ENCODE measurements around the gene KCNJ10.
A peak's percentile ranks its signal among the peaks of the same experiment; 100 is the strongest.

Gene KCNJ10

GRCh38 chr1:160083968-160084770 lies 14.2 kb upstream of the KCNJ10 start:
- DNase-seq (ENCODE audit: low spot score) = no peak

DNA sequence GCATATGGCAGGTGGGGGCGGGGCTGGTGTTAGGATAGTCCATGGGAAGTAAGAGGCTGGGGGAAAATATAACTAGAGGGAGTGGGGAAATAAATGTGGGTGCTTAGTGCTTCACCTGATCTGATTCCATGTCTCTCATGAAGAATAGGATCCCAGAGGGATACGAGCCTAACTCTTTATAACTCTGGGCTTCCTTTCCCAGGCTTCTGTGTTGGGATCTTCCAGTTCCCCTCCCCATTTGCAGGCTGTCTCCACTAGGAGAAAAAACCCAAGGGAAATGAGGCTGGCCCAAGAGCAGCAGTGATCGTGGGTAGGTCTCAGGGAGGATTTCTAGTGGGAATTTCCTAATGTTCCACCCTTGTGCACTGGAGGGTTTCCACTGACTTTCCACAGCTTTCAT lies 13.0 kb upstream of the KCNJ10 start:
- DNase-seq (ENCODE audit: low spot score) = no peak

GRCh38 chr1:160082487-160082886 lies 12.5 kb upstream of the KCNJ10 start:
- DNase-seq (ENCODE audit: low spot score) = no peak

DNA sequence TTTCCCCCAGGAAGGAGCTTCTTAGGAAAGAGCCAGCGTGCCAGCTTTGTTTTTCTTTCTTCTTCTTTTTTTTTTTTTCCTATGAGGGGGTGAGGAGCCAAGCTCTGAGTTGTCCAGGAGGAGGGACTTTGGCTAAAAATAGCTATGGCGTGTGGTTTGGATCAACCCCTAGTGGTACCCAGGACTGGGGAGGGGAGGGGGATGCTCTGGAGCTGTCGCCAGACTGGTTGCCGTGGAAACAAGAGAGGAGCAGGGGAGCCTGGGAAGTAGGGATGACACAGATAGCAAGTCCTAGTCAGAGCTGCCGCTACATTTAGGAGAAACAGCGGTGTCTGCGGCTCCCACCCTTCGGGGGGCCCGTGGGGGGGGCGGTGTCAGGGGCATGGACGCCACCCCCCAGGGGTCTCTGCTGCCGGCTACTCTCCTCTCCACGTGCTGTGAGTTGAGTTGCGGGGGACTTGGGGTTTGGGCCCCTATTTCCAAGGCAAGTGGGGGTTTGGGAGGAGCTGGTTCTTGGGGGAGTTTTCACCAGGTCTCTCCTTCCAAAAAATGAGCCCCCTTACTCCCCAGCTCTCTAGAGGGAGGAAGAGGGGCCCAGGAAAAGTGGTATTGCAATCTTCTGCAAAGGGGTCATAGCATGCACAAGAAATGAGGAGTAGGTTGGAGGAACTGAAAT lies 11.4 kb upstream of the KCNJ10 start, which contains the start of gene KCNJ9:
Gene KCNJ9 (plus strand): TSS at position 278 of the 676 bp plus-strand sequence. CDS start 2,493 bp downstream, outside the sequence.
- no peak for DNase-seq (ENCODE audit: low spot score)

DNA sequence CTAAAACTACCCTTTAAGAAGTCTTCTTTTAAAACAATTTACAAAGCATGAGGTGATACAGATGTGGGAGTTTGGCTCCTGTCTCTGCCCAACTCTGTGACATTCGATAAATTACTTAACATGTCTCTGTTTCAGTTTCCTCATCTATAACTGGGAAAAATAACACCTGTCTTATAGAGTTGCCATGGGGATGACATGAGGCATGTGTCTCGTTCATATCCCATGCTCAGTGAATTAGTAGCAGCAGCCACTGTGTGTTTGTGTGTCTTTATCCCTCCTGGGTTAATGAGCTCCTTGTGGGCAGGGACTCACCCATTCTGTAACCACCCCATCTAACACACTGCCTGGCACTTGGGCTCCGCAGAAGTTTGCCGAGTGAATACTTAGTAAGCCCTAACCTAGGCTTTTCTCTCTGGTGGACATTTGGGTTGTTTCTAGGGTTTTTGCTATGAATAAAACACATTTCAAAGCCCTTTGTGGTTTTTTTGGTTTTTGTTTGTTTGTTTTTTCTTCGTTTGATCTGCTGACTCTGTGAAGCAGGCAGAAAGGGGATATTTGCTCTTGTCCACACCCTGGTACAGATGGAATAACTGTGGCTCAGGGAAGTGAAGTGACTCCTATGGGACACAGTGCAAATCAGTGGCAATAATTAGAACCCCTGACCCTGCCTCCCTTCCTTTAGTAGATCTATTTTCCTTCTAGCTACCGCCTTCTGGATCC lies 10.6 kb upstream of the KCNJ10 start:
- peak; percentile 2 for DNase-seq (ENCODE audit: low spot score)

DNA sequence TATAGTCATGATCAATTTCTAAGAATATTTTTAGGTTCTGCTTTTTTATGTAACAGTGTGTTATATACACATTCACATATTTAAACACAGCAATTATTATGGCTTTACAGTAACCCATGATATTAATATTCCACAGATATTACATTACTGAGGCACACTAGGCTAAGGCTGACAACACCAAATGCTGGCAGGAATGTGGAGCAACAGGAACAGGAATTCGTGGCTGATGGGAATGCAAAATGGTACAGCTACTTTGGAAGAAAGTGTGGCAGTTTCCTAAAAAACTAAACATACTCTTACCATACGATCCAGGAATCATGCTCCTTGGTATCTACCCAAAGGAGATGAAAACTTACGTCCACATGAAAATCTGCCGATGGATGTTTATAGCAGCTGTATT lies 9.5 kb upstream of the KCNJ10 start:
- DNase-seq (ENCODE audit: low spot score) = no peak

GRCh38 chr1:160078512-160079195 lies 8.7 kb upstream of the KCNJ10 start:
- DNase-seq (ENCODE audit: low spot score) = peak; percentile 17

- no peak for DNase-seq (ENCODE audit: low spot score)
Observed at GRCh38 chr1:160077486-160077885, 7.5 kb upstream of the KCNJ10 start.

DNA sequence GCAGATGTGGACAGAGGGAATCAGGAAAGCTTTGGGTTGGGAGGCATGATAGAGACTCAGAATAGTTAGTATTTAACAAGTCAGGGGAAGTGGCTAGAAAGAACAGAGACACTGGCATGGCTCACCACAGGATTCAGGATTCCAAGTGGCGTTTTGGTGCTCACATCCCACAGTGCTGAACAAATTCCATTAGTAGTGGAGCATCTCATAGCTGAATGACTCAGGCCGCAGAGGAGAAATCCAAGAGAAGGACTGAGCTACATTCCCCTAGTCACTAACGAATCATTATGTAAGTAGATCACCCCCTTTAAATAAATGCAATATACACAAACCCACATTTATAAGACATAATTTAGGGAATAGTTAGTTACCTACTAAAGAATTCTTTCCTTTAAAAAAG lies 6.3 kb upstream of the KCNJ10 start:
- no peak for DNase-seq (ENCODE audit: low spot score)

GRCh38 chr1:160075836-160076235 lies 5.9 kb upstream of the KCNJ10 start:
- no peak for DNase-seq (ENCODE audit: low spot score)

DNA sequence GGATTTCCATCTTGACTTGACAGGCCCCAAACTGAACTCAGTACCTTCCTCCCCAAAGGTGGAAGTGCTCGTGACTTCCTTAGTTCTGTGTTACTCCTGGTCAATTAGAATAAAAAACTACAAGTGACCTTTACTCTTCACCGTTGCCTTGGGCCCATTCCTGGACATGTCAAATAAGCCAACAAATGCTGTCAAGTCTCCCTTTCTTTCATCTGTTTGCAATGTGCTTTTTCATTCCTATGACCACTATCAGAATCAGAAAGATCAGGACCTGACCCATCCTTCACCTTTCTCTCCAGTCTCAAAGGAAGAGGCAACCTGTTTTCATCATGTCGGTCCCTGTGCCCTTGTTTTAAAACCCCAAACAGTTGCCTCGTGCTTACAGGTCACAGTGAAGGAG lies 4.9 kb upstream of the KCNJ10 start:
- no peak for DNase-seq (ENCODE audit: low spot score)

- DNase-seq (ENCODE audit: low spot score) = no peak
Observed at GRCh38 chr1:160071289-160071688, 1.3 kb upstream of the KCNJ10 start.

DNA sequence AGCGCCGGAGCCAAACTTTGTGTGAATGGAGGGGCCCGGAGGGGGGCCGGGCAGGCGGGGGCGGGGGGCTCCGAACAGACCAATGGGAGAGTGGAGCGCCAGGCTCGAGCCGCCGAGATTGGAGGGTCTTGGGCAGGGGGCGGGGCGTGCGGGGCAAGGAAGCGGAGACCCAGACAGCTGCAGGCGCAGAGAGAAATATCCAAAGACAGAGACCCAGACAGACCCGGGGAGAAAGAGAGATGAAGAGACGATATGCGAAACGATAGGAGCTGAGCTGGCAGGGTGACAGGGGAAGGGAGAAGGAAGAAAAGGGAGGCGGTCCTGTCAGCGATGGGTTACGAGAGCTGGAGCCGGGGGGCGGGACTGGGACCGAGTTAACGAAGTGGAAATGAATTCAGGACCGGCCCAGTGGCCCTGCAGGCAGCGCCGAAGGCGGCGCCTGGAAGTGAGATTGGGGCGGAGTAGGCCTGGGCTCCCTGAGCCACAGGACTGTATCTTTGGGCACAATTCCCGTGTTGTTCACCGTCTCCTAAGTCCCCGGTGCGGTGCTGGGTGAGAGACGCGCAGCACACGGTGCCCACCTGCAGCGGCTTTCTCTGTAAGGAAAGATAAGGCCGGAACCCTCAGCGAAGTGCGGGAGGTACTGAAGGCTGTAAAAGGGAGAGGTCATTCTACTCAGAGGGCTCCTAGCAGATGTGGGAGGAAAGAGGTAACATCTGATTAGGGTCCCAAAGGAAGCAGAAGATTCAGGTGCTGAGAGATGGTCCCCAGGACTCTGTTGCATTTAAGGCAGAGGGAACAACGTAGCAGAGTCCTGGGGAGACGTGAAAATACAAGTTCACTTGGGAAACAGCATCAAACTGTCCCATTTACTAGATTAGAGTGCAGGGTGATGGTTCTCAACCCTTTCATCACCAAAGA lies 543 bp upstream of the KCNJ10 start:
- no peak for DNase-seq (ENCODE audit: low spot score)

GRCh38 chr1:160068225-160068624 lies 1.7 kb downstream of the KCNJ10 start:
- DNase-seq (ENCODE audit: low spot score) = no peak

- no peak for DNase-seq (ENCODE audit: low spot score)
Observed at GRCh38 chr1:160066829-160067745, 2.9 kb downstream of the KCNJ10 start.

DNA sequence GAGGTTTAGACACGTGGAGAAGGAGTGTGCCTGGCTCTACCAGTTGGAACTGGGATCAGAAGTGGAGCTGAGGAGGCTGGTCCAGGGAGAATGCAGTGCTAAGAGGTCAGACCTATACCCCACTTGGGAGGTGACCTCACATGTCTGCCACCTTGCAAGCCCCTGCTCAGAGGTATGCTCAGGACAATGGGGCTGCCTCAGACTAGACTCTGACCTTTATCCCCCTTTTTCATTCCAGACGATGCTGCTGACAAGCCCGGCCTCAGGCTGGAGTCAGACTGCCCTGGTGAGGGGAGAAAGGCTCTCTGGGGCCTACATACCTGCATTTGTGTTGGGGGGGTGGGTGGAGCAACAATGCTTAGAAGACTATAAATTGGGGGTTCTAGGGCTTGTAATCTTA lies 5.2 kb downstream of the KCNJ10 start:
- no peak for DNase-seq (ENCODE audit: low spot score)

DNA sequence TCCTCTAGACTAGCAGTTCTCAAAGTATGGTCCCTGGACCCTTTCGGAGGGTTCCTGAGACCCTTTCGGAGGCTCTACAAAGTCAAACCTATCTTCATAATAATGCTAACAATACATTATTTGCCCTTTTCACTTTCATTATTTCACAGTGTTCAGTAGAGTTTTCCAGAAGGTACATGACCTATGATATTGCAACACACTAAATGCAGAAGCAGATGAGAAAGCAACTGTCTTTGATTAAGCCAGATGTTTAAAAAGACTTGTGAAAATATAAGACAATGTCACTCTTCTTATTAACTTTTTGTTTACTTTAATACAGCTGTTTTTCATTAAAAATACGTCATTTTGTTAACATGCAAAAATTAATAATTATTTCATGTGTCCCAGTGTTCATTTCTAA lies 5.8 kb downstream of the KCNJ10 start:
- DNase-seq (ENCODE audit: low spot score) = no peak

- DNase-seq (ENCODE audit: low spot score) = no peak
Observed at GRCh38 chr1:160063176-160063575, 6.8 kb downstream of the KCNJ10 start.

DNA sequence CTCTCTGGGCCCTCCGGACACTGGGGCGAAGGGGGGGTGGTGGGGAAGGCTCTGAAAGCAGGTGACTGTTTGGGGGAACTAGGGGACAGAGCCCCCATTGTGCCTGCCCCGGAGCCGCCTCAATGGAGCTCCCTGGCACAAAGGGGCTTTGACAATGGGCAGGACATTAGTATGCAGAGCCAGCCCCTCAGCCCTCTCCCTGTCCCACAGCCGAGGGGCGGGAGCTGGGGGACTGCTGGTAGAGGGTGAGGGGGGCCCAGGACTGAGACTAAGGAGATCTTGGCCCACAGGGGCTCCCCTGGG lies 7.8 kb downstream of the KCNJ10 start:
- no peak for DNase-seq (ENCODE audit: low spot score)

All from LoVo (cell line).